Dedifferentiated amniotic fluid mesenchymal stem cell (primary cell): ENCODE measurements around the gene DZANK1.
"Not testable (repeated sequence)": the region's sequence is repeated elsewhere in the genome, so short reads cannot be mapped to it uniquely, and the experiment has no call there.

ENCODE experiments used
- DNase-seq: peaks from one replicate; pipeline ENCODE4 v3.0.0-alpha.2; 2016; ENCODE audit errors: extremely low spot score

DZANK1 gene

GRCh38 chr20:18377896-18378481 is 88.8 kb downstream of the DZANK1 start:
- no peak for DNase-seq

GRCh38 chr20:18375551-18375950 is 91.3 kb downstream of the DZANK1 start:
- DNase-seq, result not testable (repeated sequence)

DNA sequence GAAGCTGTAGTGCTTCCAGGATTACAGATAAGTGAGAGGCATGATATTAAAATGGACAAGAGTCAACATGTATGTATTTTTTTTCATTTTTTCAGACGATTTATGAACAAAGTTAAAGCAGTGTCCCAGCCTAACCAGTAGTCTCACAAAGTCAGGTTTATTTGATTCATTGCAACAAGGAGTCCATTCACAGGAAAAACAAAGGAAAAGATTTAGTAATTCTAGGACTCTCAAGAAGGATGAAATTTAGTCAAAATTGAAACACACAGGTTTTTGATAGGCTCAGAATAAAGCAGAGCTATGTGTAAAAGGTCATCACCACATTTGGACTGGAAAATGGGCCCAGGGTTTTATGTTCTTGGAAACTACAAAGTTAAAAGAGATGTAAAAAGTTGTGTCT is 94.5 kb downstream of the DZANK1 start:
- no peak for DNase-seq

DNA sequence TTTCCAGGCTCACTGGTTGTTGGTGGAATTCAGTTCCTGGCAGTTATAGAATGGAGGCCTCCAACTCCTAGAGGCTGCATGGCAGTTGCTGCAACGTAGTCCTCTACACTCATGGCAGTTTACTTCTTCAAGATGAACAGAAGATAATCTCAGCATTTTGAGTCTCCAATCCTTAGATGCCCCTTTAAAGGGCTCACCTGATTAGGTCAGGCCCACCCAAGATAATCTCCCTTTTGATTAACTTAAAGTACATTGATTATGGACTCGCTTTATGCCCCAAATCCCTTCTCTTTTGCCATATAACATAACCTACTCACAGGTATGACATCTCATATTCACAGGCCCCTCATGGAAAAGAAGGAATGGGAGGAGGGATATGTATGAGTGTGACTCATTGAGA is 102.1 kb downstream of the DZANK1 start:
- no peak for DNase-seq

DNA sequence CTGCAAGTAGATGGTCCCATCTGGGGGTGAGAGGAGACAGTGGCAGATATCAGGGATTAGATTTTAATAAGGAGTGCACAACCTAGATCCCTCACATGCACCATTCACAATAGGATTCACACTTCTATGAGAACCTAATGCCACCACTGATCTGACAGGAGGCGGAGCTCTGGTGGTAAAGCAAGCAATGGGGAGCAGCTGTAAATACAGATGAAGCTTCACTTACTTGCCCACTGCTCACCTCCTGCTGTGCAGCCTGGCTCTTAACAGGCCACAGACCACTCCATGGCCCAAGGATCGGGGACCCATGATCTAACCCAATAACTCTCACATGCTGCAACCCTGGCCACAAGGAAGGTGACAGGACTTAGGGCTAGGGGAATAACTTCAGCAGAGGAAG is 103.1 kb downstream of the DZANK1 start:
- DNase-seq, result no peak

DNA sequence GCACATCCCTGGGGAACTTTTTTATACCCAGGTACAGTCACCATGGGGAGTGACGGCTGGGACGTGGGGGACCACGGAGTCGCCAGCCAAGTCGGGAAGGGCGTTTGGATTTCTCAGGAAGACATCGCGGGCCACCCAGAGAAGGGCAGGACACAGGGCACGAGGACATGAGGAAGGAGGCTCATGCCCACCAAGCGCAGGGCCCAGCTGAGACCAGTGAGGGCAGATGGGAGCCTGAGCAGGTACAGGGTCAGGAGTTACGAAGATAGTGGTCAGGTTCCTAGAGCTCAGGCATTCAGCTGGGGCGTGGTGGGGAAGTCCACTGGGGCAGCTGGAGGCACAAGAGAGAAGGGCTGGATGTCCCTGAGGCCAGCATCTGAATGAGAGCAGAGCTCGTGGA is 103.9 kb downstream of the DZANK1 start:
- no peak for DNase-seq

DNA sequence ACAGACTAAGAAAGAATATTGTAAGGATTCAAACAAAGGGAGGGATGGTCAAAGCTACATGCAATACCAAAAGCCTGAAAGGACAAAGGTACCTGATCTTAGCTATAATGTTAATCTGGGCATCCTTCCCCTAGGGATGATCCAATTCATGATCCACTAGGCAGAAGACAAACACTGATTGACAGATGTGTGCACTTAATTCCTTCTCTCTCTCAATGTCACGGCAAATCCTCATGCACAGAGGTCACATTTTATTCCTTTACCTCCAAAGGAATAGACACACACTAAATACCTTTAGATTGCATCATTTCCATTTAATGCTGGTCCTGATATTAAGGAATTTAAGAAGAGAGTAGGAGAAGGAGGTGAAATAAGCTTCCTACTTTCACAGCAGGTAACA is 105.2 kb downstream of the DZANK1 start:
- DNase-seq, result no peak

DNA sequence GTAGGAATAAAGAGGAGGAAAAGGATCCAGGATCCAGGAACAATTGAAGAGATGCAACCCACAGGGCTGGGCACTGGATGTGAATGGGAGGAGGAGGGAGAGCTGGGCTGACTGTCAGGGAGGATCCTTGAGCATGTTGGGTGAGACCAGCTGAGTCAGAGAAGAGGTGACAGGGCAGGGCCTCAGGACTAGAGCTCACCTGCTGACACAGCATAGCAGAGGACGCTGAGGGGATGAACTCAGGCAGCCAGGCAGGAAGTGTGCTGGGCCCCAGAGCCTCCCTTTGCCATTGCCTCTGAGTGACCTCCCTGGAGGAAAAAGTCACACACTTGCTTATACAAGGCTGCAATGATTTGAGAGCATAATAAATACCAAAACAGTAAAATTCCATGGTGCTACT is 106.2 kb downstream of the DZANK1 start:
- no peak for DNase-seq

- DNase-seq, result no peak
Observed at GRCh38 chr20:18359854-18360253, 107.0 kb downstream of the DZANK1 start.

GRCh38 chr20:18349749-18350148 is 117.1 kb downstream of the DZANK1 start:
- not testable (repeated sequence) for DNase-seq
